ENCODE results near the gene NPC1L1.

GRCh38 chr7:44574287-44574872 lies 33.2 kb upstream of the NPC1L1 start:
- TF ChIP-seq POLR2A (IDR thresholded peaks at IDR 0.05) = no peak
- no peak for TF ChIP-seq CTCF (IDR thresholded peaks at IDR 0.05)
- TF ChIP-seq EP300 (IDR thresholded peaks at IDR 0.05) = no peak

Data from ovary (tissue), 3 donors.